DMS53 (cell line): ENCODE results near the gene PRDX5.
A peak's percentile ranks its signal among the peaks of the same experiment; 100 is the strongest.

Source experiments
- DNase-seq: peaks from one replicate; lab custom pipeline; 2025; lab: John Stamatoyannopoulos, UW

PRDX5 gene

GRCh38 chr11:64317961-64318765 is at the start of gene PRDX5:
TSS of gene PRDX5 (plus strand) at chr11:64318121. CDS start at chr11:64318216, 95 bp downstream.
- DNase-seq, result peak; percentile 99

DNA sequence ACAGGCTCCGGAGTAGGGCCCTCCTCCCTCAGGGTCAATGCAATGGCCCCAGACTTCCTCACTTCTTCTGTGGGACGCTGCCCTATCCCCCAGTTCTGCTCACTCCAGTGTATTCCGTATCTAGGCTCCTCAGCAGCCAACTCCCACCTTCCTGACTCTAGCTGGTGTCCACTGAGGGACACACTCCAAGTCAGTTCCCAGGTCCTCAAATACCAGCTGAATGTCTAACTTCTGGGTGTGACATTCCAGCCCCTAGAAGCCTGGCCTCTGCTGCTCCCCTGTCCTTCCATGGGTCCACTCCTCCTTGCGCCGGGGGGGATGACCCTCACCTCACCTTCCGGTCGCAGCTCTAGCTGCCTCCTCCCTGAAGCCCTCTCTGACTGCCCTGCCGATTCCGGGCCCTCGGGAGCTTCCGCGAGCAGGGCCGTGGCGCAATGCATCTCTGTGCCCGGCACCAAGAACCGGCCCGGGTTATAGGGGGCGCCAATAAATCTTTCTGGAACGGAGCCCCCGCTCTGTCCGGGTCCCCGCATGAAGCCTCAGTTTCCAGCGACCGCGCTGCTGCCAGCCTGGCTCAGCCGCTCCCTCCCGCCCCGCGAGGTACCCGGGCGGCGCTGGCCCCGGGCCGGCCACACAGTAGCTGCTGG is 48.9 kb upstream of the PRDX5 start:
- peak; percentile 86 for DNase-seq

- DNase-seq, result peak; percentile 100
These were observed 48.2 kb upstream of the PRDX5 start for GRCh38 chr11:64269540-64270220.

- no peak for DNase-seq
These were observed 42.7 kb upstream of the PRDX5 start for GRCh38 chr11:64275031-64275800.

DNA sequence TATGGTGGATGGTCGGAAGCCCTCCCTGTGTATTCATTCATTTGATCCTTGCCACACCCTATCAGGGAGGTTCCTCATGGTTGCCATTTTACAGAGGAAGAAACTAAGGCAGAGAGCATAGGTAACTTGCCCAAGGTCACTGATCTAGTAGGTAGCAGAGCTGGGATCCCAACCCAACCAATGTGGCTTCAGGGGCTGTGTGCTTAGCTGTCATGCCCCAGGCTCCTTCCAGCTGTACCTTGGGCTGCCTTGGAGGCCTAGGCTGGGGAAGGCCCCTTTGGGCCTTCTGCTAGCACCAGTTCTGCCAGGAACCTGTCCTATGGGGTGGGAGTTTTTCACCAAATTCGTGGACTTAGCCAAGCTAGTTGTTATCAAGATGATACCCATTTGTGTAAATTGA is 42.1 kb upstream of the PRDX5 start:
- DNase-seq, result no peak

DNA sequence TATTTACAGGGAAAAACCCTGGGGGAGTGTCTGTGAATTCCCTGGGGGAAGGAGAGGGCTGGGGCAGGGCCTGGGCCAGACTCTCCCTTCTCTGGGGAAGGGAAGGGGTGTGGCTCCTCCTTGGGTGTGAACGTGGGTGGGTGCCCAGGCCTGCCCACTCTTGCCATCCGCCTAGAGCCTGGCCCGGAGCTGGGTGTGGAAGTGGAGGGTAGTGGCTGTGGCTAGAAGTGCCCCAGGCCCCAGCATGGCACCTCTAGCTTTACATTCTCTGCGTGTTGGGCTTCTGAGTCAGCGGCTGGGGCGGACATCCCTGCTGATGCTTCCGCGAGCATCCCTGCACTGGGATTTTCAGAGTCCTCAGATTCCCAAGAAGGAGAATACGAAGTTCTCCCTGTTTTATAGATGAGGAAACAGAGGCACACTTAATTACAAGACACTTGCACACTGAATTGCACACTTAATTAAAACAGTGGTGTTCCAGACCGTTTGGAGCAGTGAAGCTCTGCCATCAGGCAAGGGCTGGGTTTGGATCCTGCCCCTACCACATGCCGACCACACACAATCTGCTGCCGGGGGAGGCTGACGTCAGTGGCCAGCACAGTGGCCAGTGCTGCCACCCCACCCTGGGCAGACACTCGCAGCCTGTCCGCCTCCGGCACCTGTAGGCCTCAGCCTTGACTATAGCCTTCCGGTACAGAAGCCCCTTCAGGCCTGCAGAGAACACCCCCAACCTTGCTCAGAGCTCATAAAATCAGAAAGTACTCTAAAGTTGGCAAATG is 41.1 kb upstream of the PRDX5 start:
- no peak for DNase-seq

DNA sequence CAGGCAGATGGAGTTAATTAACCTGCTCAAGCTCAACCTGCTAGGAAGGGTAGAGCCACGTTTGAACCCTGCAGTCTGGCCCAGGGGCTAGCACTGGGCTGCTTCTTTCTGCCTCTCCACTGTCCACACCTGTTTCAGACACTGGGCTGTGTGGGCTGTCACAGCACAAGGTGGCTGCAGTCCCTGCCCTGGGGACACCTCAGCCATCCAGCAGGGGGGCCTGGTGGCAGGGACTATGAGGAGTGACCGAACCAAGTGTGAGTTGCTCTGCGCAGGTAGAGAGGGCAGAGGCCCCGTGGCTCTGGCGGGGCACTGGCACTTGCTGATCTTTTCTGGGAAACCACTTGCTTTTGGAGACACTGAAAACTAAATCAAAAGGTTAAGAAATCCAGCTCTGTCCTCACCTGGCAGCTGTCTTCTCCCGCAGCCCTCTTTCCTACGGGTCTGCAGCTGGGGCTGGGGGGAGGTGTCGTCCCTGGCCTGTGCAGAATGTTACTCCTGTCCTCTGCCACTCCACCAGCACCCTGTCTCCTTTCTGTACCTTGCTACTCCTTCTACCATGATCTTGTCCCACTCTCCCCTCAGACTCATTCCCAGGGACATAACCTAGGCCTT is 39.2 kb upstream of the PRDX5 start:
- DNase-seq, result no peak

DNA sequence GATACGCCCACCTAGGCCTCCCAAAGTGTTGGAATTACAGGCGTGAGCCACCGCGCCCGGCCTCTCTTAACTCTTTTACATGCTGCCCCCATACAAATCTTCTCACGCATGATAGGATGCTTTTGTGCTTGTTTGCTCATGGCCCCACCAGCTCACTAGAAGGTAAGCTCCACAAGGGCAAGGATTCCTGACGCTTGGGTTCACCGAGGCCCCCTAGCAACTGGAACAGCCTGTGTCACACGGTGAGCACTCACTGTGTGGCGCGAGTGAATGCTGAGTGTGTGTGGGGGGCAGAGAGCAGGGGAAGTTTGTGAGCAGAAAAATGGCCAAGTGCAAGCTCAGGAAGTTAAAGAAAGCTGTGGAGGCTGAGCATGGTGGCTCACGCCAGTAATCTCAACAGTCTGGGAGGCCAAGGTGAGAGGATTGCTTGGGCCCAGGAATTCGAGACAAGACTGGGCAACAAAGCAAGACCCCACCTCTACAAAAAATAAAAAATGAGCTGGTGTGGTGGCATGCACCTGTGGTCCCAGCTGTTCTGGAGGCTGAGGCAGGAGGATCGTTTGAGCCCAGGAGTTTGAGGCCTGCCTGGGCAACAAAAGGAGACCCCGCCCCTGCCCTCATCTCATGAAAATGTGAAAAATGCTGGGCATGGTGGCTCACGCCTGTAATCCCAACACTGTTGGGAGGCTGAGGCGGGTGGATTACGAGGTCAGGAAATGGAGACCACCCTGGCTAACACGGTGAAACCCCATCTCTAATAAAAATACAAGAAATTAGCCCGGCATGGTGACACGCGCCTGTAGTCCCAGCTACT is 35.8 kb upstream of the PRDX5 start:
- no peak for DNase-seq

GRCh38 chr11:64283092-64283491 is 34.8 kb upstream of the PRDX5 start:
- no peak for DNase-seq

DNA sequence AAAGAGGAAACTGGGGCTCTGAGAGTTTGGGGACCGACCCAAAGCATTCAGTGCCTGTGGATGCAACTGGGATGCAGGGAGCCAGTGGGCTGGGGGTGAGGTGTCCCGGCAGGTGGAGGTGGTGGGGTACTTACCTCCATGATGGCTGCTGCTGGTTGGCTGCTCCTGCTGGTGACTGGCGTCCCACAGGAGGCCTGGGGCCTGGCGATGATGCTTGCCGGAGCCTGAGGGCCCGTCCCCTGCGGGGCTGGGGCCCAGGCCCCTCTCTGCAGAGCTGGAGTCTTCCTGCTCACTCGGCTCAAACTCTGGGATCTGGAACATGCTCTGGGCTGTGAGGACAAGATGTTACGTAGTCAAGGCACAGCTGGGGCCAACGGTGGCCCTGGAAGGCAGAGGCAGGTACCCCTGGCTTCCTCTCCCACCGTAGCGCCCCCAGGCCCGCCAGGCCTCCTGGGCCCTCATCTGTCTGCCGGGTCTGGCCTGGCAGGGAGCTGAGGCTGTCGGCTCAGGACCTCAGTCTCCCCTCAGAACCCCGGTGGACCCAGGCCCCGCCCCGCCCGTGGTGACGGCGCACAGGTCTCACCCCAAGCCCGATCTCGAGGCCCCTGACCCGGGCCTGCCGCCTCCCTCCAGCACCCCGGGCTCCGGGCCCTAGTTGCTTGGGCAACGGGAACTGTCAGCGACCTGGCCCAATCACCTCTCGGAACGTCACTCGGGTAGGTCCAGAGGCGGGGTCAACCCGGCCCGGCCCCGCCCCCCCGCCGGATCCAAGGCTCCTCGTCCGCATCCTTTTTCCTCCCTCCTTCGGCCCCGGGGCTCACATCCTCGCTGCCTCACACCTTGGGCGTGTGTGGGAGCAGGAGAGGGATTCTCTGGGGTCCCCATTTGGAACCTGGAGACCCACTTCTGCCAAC is 33.6 kb upstream of the PRDX5 start, which contains the start of gene BAD:
TSS of gene BAD (minus strand) at position 618 of the 914 bp plus-strand sequence. CDS start at position 321, 297 bp downstream.
- DNase-seq, result peak; percentile 97

- peak; percentile 89 for DNase-seq
These were observed 32.7 kb upstream of the PRDX5 start, which contains the start of gene GPR137 for GRCh38 chr11:64284962-64285884. TSS of gene GPR137 (plus strand) at chr11:64285848. CDS start at chr11:64286525, 677 bp downstream.

DNA sequence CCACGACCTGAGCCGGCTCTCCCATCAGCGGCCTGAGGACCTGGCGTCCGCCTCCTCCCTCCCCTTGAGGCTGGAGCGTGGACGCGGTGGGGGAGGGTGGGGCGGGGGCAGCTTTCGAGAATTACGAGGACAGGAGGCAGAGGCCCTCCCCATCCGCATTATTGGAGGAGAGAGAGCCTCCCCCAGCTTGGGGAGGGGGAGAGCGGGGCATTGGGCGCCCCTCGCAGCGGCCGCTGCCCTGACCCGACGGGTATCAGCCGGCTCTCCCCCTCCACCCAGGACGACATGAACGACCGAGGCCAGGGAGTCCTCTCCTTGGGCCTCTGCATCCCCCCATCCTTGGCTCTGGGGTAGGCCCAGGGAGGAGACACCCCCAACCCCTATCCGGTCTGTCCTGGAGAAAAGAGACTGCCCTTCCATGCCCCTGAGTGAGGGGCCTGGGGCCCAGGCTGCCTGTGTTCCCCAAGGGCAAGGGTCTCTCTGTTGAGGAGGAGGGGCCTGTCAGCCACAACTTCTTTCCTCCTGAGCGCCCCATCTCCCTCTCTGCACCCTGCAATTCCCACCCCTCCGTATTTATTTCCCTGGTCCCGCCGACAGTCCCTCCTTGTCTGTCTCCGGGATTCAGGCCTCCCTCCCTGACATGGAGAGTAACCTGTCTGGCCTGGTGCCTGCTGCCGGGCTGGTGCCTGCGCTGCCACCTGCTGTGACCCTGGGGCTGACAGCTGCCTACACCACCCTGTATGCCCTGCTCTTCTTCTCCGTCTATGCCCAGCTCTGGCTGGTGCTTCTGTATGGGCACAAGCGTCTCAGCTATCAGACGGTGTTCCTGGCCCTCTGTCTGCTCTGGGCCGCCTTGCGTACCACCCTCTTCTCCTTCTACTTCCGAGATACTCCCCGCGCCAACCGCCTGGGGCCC is 31.8 kb upstream of the PRDX5 start:
- DNase-seq, result peak; percentile 80

DNA sequence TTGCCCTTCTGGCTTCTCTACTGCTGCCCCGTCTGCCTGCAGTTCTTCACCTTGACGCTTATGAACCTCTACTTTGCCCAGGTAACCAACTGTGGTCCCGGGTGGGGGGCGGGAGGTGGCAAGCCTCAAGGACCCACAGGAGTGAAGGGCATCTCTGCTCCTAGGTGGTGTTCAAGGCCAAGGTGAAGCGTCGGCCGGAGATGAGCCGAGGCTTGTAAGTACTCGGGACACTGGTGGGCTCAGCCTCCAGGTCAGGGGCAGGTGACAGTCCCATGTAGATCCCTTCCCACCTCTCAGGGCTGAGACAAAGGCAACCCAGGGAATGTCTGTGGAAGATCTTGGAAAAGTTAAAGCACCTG is 31.1 kb upstream of the PRDX5 start:
- no peak for DNase-seq

DNA sequence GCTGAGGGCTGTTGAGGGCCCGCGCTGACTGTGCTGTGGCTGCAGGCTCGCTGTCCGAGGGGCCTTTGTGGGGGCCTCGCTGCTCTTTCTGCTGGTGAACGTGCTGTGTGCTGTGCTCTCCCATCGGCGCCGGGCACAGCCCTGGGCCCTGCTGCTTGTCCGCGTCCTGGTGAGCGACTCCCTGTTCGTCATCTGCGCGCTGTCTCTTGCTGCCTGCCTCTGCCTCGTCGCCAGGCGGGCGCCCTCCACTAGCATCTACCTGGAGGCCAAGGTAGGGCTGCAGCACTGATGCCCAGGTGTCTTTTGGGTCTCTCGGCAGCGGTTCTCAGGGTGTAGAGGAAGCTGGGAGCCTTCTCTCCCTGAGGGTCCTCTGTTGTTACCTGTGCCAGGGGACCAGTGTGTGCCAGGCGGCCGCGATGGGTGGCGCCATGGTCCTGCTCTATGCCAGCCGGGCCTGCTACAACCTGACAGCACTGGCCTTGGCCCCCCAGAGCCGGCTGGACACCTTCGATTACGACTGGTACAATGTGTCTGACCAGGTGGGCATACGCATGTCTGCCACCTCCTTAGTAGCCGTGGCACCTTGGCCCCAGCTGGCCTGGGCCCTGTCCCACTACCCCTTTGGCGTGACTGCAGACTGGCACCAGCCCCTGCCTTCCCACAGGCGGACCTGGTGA is 30.1 kb upstream of the PRDX5 start:
- no peak for DNase-seq

- no peak for DNase-seq
These were observed 29.6 kb upstream of the PRDX5 start for GRCh38 chr11:64288353-64288750.

GRCh38 chr11:64289002-64289564 is 28.8 kb upstream of the PRDX5 start:
- no peak for DNase-seq
